GM12874 (cell line): ENCODE data around the gene ADD1.

Experiments
- TF ChIP-seq, protein P1 (sequence below): IDR thresholded peaks from 2 replicates; pipeline ENCODE4 v1.5.1; 2011; ENCODE audit warnings: low read depth, mild to moderate bottlenecking, control low read depth, low read length, moderate library complexity; ENCODE audit not compliant: insufficient read depth

The ADD1 gene

DNA sequence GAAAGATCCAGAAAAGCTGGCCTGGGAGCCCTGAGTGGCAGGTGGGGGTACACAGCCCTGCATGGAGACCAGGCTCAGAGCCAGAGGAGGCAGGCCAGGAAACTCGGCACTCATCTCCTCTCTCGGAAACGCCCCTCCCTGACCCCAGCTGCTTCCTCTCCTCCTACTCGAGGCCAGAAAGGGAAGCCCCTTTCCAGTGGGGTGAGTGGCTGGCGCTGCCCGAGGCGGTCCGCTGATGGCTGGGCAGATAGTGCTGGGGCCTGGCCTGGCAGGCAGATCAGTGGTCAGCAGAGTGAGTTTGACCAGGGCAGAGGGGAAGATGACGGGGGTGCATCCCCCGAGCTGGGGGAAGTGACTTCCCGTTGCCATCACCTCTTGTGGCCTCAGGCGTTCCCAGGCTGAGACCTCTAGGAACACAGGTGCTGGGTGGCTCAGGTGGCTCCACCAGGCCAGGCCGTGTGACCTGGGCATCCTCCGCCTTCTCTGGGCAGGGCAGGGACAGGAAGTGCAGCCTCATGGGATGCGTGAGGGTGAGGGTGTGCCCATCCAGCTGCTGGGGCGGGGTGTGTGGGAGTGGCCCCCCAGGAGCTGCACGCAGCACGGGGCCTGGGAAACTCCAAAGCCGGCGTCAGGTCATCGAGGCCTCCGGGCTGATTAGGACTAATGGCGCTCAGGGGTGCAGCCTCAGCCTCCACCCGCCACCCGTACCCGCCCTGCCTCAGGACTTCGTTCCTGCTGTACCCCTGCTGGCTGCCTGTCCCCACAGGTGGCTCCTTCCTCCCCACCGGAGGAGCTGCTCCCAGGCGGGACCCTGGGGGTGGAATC lies 45.0 kb upstream of the ADD1 start:
- TF ChIP-seq, protein P1, sequence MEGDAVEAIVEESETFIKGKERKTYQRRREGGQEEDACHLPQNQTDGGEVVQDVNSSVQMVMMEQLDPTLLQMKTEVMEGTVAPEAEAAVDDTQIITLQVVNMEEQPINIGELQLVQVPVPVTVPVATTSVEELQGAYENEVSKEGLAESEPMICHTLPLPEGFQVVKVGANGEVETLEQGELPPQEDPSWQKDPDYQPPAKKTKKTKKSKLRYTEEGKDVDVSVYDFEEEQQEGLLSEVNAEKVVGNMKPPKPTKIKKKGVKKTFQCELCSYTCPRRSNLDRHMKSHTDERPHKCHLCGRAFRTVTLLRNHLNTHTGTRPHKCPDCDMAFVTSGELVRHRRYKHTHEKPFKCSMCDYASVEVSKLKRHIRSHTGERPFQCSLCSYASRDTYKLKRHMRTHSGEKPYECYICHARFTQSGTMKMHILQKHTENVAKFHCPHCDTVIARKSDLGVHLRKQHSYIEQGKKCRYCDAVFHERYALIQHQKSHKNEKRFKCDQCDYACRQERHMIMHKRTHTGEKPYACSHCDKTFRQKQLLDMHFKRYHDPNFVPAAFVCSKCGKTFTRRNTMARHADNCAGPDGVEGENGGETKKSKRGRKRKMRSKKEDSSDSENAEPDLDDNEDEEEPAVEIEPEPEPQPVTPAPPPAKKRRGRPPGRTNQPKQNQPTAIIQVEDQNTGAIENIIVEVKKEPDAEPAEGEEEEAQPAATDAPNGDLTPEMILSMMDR = no peak

DNA sequence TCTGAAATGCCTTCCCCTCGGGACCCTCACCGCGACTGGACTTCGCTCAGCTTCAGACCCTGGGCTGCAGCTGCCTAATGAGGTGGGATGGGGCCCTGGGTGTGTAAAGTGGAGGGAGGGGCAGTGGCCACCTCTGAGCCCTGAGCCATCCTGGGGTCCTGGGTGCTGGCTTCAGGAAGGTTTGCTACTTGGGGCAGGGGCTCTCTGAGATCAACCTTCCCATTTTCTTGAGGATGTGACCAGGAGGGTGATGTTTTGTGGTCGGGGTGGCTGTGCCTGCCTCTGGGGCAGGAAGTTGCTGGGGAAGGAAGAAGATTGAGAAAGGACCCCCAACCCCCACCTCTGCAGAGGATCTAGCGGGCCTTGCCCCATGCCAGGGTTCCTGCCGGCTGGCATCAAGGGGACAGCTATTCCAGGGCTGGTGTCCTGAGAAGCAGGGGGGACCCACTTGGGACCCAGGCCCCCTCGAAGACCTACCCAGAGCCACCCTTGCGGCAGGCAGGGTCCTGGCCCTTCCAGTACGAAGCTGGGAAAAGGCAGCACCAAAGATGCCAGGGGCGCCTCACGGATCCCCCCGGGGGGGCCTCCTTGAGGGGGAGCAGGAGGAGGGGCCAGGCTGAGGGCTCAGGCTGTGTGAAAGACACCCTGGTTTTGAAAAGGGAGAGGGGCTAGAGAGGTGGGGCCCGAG lies 44.3 kb upstream of the ADD1 start:
- TF ChIP-seq, protein P1 = no peak

DNA sequence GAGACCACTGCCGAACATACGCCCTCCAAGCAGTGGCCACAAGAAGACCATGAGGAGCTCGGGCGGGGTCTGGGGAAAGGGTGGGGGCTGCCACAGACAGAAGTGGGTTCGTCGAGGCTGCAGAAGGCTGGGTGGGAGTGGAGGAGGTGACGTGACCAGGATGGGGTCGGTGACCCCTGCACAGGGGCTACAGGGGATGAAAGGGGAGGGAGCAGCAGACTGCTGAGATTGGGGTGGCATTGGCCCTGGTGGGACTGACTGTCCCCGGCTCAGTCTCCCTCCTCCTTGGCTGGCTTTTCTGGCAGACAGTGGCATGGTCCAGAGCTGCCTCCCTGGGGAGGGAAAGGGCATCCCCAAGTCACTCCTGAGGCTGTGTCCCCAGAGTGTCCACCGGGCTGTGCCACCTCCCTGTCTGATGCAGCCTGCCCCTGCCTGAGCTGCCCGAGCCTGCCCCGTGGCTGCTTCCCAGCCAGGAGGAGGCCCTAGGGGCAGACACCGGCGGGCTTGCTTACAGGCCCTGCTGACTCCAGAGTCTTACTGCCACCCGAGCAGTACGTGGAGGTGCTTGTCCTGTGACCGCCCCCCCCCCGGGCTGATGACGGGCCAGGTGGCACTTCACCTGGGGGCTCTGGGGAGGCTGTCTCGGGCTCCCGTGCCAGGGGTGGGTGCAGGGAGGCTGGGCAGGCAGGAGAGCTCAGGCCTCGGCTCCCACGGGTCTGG lies 43.5 kb upstream of the ADD1 start:
- TF ChIP-seq, protein P1 = no peak

DNA sequence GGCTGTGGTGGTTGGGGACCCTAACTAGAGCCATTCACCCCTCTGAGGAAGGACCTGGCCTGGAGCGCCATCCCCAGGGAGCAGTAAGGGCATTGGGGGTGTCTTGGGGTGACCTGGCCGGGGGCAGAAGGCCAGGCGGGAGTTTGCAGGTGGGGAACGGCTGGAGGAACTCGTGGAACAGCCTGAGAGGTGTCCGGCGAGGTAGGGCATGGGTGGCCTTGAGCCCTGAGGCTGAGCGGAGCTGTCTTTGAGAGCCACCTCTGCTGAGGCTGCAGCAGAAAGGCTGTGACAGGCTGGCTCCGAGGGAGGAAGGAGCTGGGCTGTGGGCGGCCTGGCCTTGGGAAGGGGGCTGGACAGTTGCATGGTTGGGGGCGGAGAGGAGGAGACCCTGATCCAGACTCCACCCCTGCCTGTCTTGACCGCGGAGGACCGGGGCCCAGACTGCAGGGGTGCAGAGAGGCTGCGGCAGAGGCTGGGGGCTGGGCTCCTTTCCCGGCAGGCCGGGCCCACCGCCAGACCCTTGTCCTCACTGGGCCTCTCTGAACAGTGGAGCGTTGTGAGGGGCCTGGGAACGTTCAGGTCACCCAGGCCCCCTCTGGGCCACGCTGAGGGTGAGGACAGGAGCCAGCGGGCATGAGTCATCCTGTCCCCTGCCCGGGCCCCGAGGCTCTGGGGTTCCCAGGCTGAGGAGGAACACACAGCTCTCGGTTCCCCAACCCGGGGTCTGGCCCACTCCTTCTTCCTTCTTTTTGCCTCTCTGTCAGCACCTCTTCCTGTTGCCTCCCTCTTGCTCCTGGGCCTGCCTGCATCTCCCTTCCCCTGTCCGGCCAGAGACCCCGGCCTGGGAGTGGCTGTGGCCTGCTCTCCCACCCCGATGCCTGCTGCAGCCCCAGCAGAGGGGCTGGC lies 42.7 kb upstream of the ADD1 start:
- TF ChIP-seq, protein P1 = no peak

DNA sequence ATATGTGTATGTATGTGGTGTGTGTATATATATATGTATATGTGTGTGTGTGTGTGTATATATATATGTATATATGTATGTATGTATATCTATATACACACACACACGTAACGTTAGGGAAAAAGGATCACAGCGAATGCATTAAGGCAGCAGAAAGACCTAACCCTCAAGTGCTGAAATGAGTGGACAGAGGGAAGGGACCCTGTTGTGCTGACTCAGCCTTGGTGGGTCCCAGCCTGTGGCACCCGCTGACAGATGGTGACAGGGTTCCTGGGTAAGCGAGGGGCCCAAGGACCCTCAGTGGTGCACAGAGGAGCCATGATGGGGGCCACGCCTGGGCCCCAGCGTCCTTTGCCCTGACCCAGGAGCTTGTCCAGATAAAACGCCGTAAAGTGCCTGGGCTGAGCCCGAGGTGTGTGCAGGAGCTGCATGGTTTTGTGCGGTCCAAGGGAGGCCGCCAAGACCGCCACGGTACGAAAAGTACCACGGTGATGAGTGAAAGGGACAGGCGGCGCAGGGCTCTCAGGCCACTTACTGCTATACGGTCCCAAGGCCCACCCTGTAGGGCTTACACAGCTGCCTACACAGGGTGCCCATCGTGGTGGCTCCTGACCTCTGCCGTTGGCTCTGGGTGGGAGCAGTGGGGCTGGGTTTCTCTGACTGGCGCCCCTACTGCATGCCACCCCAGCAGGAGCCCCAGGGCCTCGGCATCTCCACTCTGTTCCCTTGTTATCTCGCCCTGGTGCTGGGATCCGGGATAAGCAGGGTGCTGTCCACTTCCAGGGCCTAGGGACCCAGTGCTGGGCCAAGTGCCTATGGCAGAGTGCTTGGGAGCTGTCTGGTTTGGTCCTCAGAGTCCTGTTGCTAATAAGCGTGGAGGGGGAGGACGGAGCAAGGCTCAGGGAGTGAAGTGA lies 40.8 kb upstream of the ADD1 start:
- TF ChIP-seq, protein P1 = no peak

DNA sequence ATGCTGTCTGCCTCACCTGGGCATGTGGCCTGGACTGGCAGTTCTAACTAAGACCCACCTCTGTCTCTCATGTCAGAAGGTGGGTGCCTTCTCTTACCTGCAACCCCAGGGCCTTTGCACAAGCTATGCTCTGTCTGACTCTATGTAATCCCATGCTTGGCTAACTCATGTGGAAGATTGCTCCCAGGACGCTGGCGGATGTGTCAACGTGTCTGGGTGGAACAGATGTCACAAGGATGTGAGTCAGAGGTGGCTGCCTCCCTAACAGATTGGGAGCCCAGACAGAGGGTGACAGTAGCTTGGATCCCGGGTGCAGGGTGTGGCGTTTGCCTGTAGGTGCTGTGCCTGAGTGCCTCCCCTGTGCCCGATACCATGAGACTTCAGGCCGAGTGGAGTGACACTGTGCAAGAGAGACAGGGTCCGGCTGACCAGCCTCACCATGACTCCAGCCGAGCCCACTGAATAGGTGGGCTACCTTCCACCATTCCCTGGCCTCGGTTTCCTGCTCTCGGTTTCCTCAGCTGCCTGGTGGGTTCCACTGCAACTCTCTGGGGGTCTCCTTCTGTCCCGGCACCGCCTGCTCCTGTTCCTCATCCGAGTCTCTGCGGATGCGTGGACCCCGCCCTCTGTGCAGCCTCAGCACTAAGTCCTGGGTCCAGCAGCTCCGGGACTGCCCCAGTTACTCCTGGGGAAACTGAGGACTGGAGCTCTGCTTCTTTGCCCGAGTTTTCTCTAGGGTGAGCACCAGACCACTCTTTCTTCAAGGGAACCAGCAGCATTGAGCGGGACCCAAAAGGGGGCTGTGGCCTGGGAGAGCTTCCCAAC lies 39.8 kb upstream of the ADD1 start:
- TF ChIP-seq, protein P1 = no peak
